K562 (cell line): ENCODE data around the gene PPP4C. TPM values are rescaled to one million over a fixed set of nuclear protein-coding genes. Genes with fewer than 3 reads are reported as not detected.

Experiments used
- ATAC-seq: fragments of 200-7000 bp; cut with Tn5 transposase; 3 replicates; pipeline ENCODE4 v1.9.1; 2020; ENCODE audit warnings: moderate library complexity
- BruUV-seq: library from RNA; stranded (reverse); fragments of 400-500 nt; replicated peaks from 2 replicates; lab custom pipeline; 2021; lab: Mats Ljungman, UMichigan
- CTCF ChIA-PET: fragments of 300-600 bp; formaldehyde crosslinking; extraction: SDS; loops from one replicate; lab custom pipeline; 2021; ENCODE audit warnings: low intra/inter-chr PET ratio; lab: Yijun Ruan, JAX
- POLR2A ChIA-PET: fragments of 300-600, 350-650 bp; sonication (Branson Sonifier 250); formaldehyde crosslinking; extraction: SDS; loops from one replicate; lab custom pipeline; 2021; ENCODE audit warnings: antibody characterized with exemption, inconsistent platforms; lab: Yijun Ruan, JAX
- DNase-seq, 4 experiments: peaks; one replicate each; pipeline versions ENCODE4 v3.0.0 to v3.0.0-alpha.2; 2011 to 2018; ENCODE audit warnings: low spot score in 3 of 4, mixed read lengths in 3 of 4; ENCODE audit errors: extremely low read depth in 1 of 4
- FAIRE-seq: peaks from 2 replicates; lab custom pipeline; 2011; peaks lifted over from hg19 to GRCh38; lab: Jason Lieb, UNC
- H2AFZ ChIP-seq: 2 replicates; pipeline ENCODE4 v1.6.0; 2011; ENCODE audit warnings: low read depth, low read length, control low read depth, inconsistent platforms
- H3K27ac ChIP-seq: fragments of 200-600 bp; 3 replicates; pipeline ENCODE4 v1.8.0; 2011; ENCODE audit warnings: low read depth, mild to moderate bottlenecking, control low read depth, inconsistent platforms, low read length, moderate library complexity, mixed read lengths; ENCODE audit errors: extremely low read depth
- H3K27me3 ChIP-seq, 2 experiments: fragments of 300-600 bp in 1 of 2; 2 replicates in 1 of 2; 3 replicates in 1 of 2; pipeline versions ENCODE4 v1.6.0 to v1.8.0; 2011; ENCODE audit warnings: inconsistent platforms in 2 of 2, low read length in 2 of 2, mild to moderate bottlenecking in 1 of 2, mixed read lengths in 1 of 2, moderate library complexity in 1 of 2; ENCODE audit not compliant: control insufficient read depth in 2 of 2, insufficient read depth in 2 of 2
- H3K36me3 ChIP-seq: fragments of 300-600 bp; 3 replicates; pipeline ENCODE4 v1.8.0; 2011; ENCODE audit warnings: mild to moderate bottlenecking, low read length, inconsistent platforms; ENCODE audit not compliant: control insufficient read depth, insufficient read depth
- H3K4me1 ChIP-seq, 2 experiments: fragments of 200-600 bp in 1 of 2; replicated peaks in 1 of 2; 2 replicates in 1 of 2; 3 replicates in 1 of 2; pipeline versions ENCODE4 v1.5.1 to v1.8.0; 2011; ENCODE audit warnings: inconsistent platforms in 2 of 2, low read length in 2 of 2, mild to moderate bottlenecking in 1 of 2, mixed read lengths in 1 of 2, moderate library complexity in 1 of 2; ENCODE audit not compliant: control insufficient read depth in 2 of 2, insufficient read depth in 2 of 2
- H3K4me2 ChIP-seq: 2 replicates; pipeline ENCODE4 v1.6.1; 2011; ENCODE audit warnings: low read length, control low read depth, inconsistent platforms, mixed read lengths; ENCODE audit not compliant: insufficient read depth
- H3K4me3 ChIP-seq: fragments of 200-600 bp; sonication (generic), shearing (Covaris generic); 2 replicates; pipeline ENCODE4 v1.5.1; 2016; ENCODE audit warnings: control low read depth, inconsistent platforms
- H3K79me2 ChIP-seq: fragments of 200-600 bp; 3 replicates; pipeline ENCODE4 v1.8.0; 2011; ENCODE audit warnings: low read length, inconsistent platforms; ENCODE audit not compliant: control insufficient read depth, insufficient read depth
- H3K9ac ChIP-seq, 2 experiments: 2 replicates each; pipeline versions ENCODE4 v1.6.0 to v1.6.1; 2011; ENCODE audit warnings: low read depth in 2 of 2, low read length in 2 of 2, control low read depth in 1 of 2, inconsistent platforms in 1 of 2, mild to moderate bottlenecking in 1 of 2, mixed read lengths in 1 of 2; ENCODE audit not compliant: insufficient read depth in 1 of 2
- H3K9me1 ChIP-seq: one replicate; pipeline ENCODE4 v1.6.0; 2011; ENCODE audit warnings: inconsistent platforms, mild to moderate bottlenecking, low read length, moderate library complexity; ENCODE audit not compliant: control insufficient read depth, insufficient read depth
- H3K9me3 ChIP-seq: replicated peaks from 2 replicates; pipeline ENCODE4 v1.5.1; 2011; ENCODE audit warnings: low read depth, low read length, inconsistent platforms; ENCODE audit not compliant: control insufficient read depth, insufficient read depth
- H4K20me1 ChIP-seq: replicated peaks from 2 replicates; pipeline ENCODE4 v1.6.1; 2011; ENCODE audit warnings: low read length, inconsistent platforms, mixed read lengths; ENCODE audit not compliant: control insufficient read depth, insufficient read depth
- BHLHE40 ChIP-seq: IDR thresholded peaks from 2 replicates; pipeline ENCODE4 v1.6.1; 2011; ENCODE audit warnings: low read length, improper control_type of control experiment
- CCNT2 ChIP-seq: IDR thresholded peaks from 2 replicates; pipeline ENCODE4 v1.6.1; 2011; ENCODE audit warnings: borderline replicate concordance, low read depth, mild to moderate bottlenecking, moderate library complexity, mixed read lengths, low read length; ENCODE audit not compliant: insufficient read length; ENCODE audit errors: extremely low read depth
- ETV1 ChIP-seq: fragments of 450-650 bp; conservative IDR thresholded peaks from 2 replicates; pipeline ENCODE4 v1.6.1; 2016; ENCODE audit warnings: missing genetic modification characterization, control low read depth, low read depth, missing compliant biosample characterization
- GTF2A2 ChIP-seq: IDR thresholded peaks from 2 replicates; pipeline ENCODE4 v1.6.1; 2016; ENCODE audit warnings: mild to moderate bottlenecking, missing genetic modification characterization, missing compliant biosample characterization
- SMARCE1 ChIP-seq: fragments of 450-650 bp; IDR thresholded peaks from 2 replicates; pipeline ENCODE4 v1.7.1; 2016; ENCODE audit warnings: mild to moderate bottlenecking
- SMC3 ChIP-seq: conservative IDR thresholded peaks from 2 replicates; pipeline ENCODE4 v1.6.1; 2011; ENCODE audit warnings: low read depth, low read length, improper control_type of control experiment; ENCODE audit not compliant: insufficient read depth
- STAT5A ChIP-seq: IDR thresholded peaks from 2 replicates; pipeline ENCODE4 v1.6.1; 2012; ENCODE audit warnings: low read length, inconsistent platforms, borderline replicate concordance
- ZNF311 ChIP-seq: fragments of 250-450 bp; sonication (Bioruptor Pico); IDR thresholded peaks from 2 replicates; pipeline ENCODE4 v1.4.0; 2020; ENCODE audit warnings: mild to moderate bottlenecking, moderate library complexity
- ZNF695 ChIP-seq: fragments of 450-650 bp; formaldehyde crosslinking; IDR thresholded peaks from 2 replicates; pipeline ENCODE4 v1.4.0; 2020; ENCODE audit warnings: mild to moderate bottlenecking, moderate library complexity
- WGBS: fragments of 100-300 bp; shearing (Covaris generic); methylation state at CpG from one replicate; pipeline ENCODE4 v1.1.6; 2016; ENCODE audit warnings: low coverage, mixed read lengths; ENCODE audit not compliant: insufficient coverage; ENCODE audit errors: missing lambda C conversion rate; 5-methylcytosine and 5-hydroxymethylcytosine counted together
- in situ Hi-C: fragments of 300-500 bp; cut with MboI; formaldehyde crosslinking; loops from 4 replicates; pipeline ENCODE4 v1.15.0; 2018; ENCODE audit warnings: inconsistent platforms, mixed read lengths
- intact Hi-C: fragments of 100-400 bp; cut with micrococcal nuclease; formaldehyde crosslinking; loops from 2 replicates; pipeline ENCODE4 v1.14.2; 2022
- polyA plus RNA-seq, 8 experiments: library from polyadenylated mRNA; depleted of rRNA in 4 of 8; stranded (reverse) in 5 of 8; unstranded in 3 of 8; fragments of >200 nt; fragmentation: Nextera tagmentation in 2 of 8; fragmentation: Illumina TruSeq in 1 of 8; extraction: Ambion mirVana in 2 of 8; extraction: Trizol in 1 of 8; gene quantifications; 2 replicates each; pipeline versions ENCODE4 v1.2.1 to v1.2.3, GENCODE V29; 2011 to 2014; ENCODE audit warnings: inconsistent platforms in 1 of 8, missing spikeins in 1 of 8
- total RNA-seq, 7 experiments: library from RNA; depleted of rRNA in 6 of 7; stranded (reverse); fragments of >200 nt in 6 of 7; fragmentation: Illumina TruSeq in 2 of 7; extraction: Trizol in 2 of 7; gene quantifications; 2 replicates each; pipeline versions ENCODE4 v1.2.1 to v1.2.3, GENCODE V29; 2011 to 2021; ENCODE audit warnings: low replicate concordance in 1 of 7
- TF ChIP-seq, protein P1 (sequence below), 3 experiments: IDR thresholded peaks in 2 of 3; conservative IDR thresholded peaks in 1 of 3; 2 replicates each; pipeline ENCODE4 v1.5.1; 2011 to 2012; ENCODE audit warnings: low read length in 3 of 3, mild to moderate bottlenecking in 3 of 3, control low read depth in 2 of 3, improper control_type of control experiment in 1 of 3, inconsistent platforms in 1 of 3, low read depth in 1 of 3, mixed read lengths in 1 of 3, moderate library complexity in 1 of 3; ENCODE audit not compliant: insufficient read depth in 2 of 3

Gene PPP4C
- total and polyA plus RNA-seq, 9 of the 15 experiments (the other 6 are each of a cell fraction or from before 2014, with no cell fraction given): 3.5 to 183 (median 131) TPM

DNA sequence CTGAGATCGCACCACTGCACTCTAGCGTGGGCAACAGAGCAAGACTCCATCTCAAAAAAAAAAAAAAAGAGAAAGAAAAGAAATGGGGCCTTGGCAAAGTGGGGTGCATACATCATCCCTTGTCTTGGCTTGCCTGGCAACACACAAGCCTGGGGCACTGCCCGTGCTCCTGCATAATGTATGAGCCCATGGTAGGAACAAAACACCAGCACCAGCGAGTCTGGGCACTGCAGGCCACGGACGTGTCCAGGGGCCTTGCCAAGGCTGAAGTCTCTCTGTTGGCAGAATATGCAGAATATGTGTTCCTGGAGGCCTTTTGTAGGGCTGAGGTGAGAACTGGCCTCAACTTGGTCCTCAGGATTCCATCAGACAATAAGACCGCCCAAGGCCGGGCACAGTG lies 25.9 kb upstream of the PPP4C start:
- ChIA-PET POLR2A (no interaction called here), CTCF (interaction anchor here (0.7 kb wide), 1 partner anchor 43 kb away, joined by 3 read pairs; no protein-coding TSS in a partner anchor)
- intact Hi-C loops (loop anchor here (5.0 kb wide), 1 partner anchor 42 kb away; the partner anchor contains the start of gene TBX6), in situ Hi-C loops (no loop called here)
- Histone ChIP-seq H3K9me3 (no peaks in the 10 kb centered on the region), H4K20me1 (peaks cover 4% of the 10 kb centered on the region; the same call in 1 of the 2 replicates), H3K4me3 (no peak overlapping the region), H3K79me2 (peaks cover 14% of the 10 kb centered on the region; the same call in 2 of the 3 replicates), H3K4me2 (no peak overlapping the region), H3K27me3 (no peaks in the 10 kb centered on the region; a peak in 1 of 5 replicates), H3K9me1 (no peaks in the 10 kb centered on the region), H2AFZ (no peak overlapping the region), H3K9ac (peak overlapping the region in 1 of 2 experiments; percentile 39; a peak in 1 of 4 replicates), H3K4me1 (peaks cover 18 to 32% of the 10 kb centered on the region in 2 experiments), H3K36me3 (no peaks in the 10 kb centered on the region), H3K27ac (no peak overlapping the region)
- DNase-seq: no peak
- ATAC-seq: no peak
- 78% methylated on average over 6 of the region's 8 CpGs for WGBS
- BruUV-seq: no TSS peak
- FAIRE-seq: no peak
- no peak for TF ChIP-seq ZNF311 (CRISPR knock-in tag)
- TF ChIP-seq ZNF695 (CRISPR knock-in tag): no peak
- no peak for TF ChIP-seq SMARCE1
- TF ChIP-seq GTF2A2 (tag): no peak
- TF ChIP-seq CCNT2: no peak
- TF ChIP-seq BHLHE40: no peak
- TF ChIP-seq SMC3: no peak
- no peak for TF ChIP-seq ETV1 (tag)
- no peak for TF ChIP-seq STAT5A
- TF ChIP-seq, protein P1, sequence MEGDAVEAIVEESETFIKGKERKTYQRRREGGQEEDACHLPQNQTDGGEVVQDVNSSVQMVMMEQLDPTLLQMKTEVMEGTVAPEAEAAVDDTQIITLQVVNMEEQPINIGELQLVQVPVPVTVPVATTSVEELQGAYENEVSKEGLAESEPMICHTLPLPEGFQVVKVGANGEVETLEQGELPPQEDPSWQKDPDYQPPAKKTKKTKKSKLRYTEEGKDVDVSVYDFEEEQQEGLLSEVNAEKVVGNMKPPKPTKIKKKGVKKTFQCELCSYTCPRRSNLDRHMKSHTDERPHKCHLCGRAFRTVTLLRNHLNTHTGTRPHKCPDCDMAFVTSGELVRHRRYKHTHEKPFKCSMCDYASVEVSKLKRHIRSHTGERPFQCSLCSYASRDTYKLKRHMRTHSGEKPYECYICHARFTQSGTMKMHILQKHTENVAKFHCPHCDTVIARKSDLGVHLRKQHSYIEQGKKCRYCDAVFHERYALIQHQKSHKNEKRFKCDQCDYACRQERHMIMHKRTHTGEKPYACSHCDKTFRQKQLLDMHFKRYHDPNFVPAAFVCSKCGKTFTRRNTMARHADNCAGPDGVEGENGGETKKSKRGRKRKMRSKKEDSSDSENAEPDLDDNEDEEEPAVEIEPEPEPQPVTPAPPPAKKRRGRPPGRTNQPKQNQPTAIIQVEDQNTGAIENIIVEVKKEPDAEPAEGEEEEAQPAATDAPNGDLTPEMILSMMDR (IDR thresholded peaks at IDR 0.05 in 2 of 3, conservative IDR thresholded peaks at IDR 0.05 in 1 of 3; ENCODE audit: insufficient read depth in 2 of 3, low read depth in 1 of 3, low read length in 3 of 3): no peak
